ES-I3 (cell line): ENCODE measurements around the gene SPO11.
A peak's percentile ranks its signal among the peaks of the same experiment; 100 is the strongest.

Source experiments
- H3K36me3 ChIP-seq: 2 replicates; pipeline ENCODE4 v1.6.1; 2013; ENCODE audit warnings: mild to moderate bottlenecking, low read length, control low read depth, moderate library complexity; ENCODE audit not compliant: insufficient read depth
- H3K4me1 ChIP-seq: 2 replicates; pipeline ENCODE4 v1.6.1; 2013; ENCODE audit warnings: mild to moderate bottlenecking, control low read depth, low read length; ENCODE audit not compliant: insufficient read depth
- H3K9ac ChIP-seq: 2 replicates; pipeline ENCODE4 v1.6.1; 2013; ENCODE audit warnings: low read depth, mild to moderate bottlenecking, low read length, moderate library complexity
- H3K9me3 ChIP-seq: 2 replicates; pipeline ENCODE4 v1.6.1; 2013; ENCODE audit warnings: mild to moderate bottlenecking, low read length, moderate library complexity; ENCODE audit not compliant: control insufficient read depth, insufficient read depth

SPO11 gene

GRCh38 chr20:57392512-57393271 is 63.1 kb downstream of the SPO11 start:
- Histone ChIP-seq H3K36me3 (peaks cover 15% of the 10 kb centered on the region), H3K4me1 (peaks cover 12% of the 10 kb centered on the region), H3K9me3 (no peaks in the 10 kb centered on the region), H3K9ac (peak overlapping the region; percentile 74)
